ENCODE results near the gene SLC7A1.

The SLC7A1 gene

DNA sequence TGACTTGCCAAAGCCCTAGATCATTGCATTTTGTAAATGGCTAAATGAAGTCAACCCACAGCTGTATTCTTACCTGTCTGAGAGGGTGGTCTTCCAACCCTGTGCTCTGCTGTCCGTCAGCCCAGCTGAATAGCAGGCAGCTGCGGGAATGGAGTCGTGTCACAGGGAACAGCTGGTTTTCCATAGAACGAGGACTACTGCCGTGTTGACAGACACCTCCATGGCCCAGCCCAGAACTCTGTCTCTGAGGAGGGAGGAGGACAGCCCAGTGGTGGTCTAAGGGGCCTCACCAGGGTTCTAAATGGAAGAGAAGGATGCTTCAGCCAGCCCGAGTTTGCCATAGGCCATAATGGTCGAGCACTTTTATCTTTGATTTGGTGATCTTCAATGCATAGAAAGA is 110.7 kb downstream of the SLC7A1 start:
- no peak for DNase-seq

DNA sequence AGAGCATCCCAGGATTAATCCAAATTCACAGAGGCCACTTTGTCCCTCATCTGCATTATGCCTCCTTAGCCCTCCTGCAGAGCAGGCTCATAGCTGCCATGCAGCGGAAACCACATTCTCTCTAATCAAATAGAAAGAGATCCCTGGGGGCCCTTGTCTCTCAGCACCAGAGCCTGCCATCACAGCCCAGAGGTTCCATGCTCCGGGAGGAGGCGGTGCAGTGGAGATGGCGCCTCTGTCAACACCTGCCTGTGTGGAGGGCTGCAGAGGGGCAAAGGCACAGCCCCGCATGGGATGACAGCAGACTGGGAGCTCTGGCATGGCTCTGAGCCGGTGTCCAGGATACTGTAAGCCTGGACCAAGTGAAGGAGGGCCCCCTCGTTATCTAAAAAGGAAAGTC is 111.3 kb downstream of the SLC7A1 start:
- DNase-seq, result no peak

DNA sequence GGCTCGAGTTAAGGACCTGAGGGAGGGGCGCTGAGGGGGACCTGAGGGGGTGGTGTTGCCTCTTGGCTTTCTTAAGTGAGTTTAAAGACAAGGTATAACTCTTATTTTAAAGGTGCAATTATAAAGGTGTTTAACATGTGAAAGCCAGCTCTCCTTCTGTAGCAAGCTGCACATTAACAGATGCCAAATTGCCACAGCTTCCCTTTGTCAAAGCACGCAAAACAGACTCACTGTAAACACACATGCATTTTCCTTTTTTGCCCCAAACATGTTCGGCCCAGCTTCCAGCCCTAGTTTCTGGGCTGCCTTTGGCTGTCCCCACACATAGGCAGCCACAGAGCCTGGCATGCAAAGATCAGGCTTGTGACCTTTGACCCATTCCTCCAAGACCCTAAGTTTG is 111.9 kb downstream of the SLC7A1 start:
- no peak for DNase-seq

DNA sequence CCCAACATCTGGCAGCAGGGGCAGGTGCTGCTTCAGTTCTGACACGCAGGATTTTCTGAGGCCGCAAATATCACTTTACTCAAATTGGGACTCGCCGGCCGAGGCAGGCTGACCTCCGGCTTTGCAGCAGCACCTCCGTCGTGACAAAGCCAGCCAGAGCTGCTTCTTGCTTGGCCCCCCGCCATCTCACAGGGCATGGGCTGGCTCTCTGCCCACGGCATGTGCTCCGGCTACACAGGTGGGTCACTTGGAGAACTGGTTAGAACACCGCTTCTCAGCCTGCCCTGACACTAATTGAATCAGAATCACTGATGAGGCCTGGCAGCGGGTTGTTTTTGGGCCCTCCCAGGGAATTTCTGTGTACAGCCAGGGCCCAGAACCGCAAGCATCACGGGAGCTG is 112.3 kb downstream of the SLC7A1 start:
- DNase-seq, result peak; percentile 63

DNA sequence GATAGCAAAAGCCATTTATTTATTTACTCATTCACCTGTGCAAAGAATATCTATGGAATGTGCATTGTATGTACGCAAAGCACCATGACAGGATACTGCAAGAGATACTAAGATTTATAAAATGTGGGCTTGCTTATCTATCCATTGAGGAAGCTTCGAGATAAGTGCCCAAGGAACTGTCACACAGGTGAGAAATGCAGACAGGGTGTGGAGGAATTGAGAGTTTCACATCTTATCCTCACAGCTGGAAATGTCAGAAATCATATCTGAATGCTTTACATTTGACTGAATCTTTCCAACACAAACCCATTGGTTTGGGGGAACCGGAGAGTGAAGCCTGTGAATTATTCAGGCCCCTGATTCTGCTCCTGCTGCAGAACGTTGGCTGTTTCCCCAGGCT is 113.0 kb downstream of the SLC7A1 start:
- no peak for DNase-seq

DNA sequence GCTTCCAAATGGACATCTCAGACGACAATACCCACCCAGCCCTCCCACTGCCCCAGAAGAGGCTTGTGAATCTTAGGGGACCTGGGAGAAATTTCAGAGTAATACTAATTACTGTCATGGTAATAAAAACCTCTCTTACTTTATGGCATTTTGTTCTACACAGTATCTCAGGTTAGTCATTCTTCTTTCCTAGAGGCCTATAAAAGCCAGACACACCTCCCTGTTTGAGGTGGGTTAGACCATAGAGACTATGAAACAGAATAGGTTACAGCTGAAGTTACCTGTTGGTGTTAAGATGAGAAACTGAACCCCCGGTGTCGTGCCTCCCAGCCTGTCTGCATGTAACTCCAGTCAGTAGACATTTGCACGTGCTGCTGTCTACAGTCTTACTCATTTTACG is 113.9 kb downstream of the SLC7A1 start:
- DNase-seq, result no peak

DNA sequence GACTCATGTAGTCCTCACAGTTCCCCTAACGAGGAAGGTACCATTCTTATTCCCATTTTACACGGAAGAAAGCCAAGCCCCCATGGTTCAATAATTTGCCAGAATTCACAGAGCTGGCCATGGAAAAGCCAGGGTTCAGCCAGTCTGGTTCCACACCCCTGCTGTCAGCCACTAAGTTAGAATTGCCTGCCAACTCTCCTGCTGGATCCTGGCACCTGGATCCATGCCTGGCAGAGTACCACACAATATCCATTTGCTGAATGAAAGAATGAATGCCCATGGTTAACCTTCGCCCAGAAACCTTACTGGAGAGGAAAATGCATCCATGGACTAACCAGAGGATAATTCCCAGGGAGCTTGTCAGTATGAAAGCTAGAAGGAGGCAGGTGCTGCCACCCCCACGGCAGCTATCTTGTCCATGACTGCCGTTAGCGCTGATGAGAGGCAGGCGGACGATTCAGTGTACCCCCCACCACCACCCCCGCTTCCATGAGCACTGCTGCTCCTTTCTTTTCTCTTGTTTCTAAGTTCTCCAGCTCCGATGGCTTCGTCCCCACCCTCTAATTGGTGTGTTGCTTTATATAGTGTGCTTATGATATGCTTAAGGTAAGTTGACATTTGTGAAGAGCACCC is 114.5 kb downstream of the SLC7A1 start:
- DNase-seq, result no peak

DNA sequence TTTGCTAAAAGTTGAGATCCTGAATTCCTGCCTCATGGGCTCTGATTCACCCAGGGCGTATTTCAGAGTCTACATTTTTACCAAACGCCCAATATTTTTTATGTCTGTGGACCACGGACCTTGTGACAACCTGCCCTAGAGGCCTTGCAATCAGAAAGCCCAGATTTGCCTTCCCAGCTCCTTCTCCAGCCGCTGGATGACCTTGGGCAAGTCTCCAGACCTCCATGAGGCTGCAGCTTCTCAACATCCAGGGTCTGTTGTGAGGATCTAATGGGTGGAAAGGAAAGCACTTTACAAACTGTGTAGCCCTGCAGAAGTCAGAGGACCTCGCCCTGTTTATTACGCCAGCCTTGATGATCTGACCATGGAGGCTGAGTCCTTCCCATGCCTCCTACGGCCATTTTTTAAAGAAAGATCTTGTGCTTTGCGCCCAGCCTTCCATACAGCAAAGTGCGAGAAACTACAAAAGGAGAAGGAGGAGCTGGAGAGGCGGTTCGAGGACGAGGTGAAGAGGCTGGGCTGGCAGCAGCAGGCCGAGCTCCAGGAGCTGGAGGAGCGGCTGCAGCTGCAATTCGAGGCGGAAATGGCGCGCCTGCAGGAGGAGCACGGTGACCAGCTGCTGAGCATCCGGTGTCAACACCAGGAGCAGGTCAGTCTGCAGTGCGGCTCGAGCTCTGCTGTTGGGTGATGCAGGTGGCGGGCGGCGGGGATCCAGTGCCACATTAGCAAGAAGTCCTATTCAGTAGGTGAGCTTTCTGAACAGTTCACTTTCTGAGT is 115.6 kb downstream of the SLC7A1 start:
- DNase-seq, result no peak

DNA sequence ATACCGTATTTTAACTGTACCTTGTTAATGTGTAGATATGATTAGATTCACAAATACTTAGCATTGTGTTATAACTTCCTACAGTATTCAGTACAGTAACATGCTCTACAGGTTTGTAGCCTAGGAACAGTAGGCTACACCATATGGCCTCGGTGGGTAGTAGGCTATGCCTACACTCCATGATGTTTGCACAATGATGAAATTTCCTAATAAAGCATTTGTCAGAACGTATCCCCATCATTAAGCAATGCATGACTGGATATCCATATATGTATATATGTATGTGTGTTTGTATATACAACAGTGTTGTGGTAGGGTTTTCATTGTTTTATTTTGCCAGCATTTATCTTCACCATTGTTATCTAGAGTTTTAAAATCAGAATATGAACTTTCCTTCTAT is 119.4 kb downstream of the SLC7A1 start:
- no peak for DNase-seq

DNA sequence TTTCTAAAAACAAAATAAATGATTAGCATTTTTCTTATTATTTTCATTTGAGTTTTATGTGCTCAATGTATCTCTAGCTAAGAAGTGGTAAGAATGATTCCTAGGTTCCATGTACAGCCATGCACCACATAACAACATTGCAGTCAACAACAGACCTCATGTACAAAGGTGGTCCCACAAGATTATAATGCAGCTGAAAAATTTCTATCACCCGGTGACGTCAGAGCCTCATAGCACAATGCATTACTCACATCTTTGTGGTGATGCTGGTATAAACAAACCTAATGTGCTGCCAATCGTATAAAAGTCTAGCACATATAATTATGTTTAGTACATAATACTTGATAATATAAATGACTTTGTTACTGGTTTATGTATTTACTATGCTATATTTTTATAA is 120.5 kb downstream of the SLC7A1 start:
- DNase-seq, result no peak

DNA sequence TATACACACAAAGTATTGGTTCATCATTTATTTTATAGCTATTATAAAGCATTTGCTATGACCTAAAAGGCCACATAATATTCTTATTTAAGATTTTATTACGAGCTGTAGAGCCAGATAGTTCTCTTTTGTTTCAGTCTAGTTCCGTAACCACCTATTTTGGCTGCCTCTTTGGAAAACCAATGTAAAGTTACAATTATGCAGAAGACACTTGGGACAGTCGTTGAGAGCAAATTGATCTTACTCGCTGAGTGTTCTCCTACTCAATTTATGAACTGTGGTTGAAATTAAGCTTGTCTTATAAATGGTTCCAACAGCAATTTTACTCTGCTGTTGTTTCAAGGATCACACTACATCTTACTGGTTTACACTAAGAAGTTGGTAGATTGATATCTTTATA is 122.3 kb downstream of the SLC7A1 start:
- no peak for DNase-seq

DNA sequence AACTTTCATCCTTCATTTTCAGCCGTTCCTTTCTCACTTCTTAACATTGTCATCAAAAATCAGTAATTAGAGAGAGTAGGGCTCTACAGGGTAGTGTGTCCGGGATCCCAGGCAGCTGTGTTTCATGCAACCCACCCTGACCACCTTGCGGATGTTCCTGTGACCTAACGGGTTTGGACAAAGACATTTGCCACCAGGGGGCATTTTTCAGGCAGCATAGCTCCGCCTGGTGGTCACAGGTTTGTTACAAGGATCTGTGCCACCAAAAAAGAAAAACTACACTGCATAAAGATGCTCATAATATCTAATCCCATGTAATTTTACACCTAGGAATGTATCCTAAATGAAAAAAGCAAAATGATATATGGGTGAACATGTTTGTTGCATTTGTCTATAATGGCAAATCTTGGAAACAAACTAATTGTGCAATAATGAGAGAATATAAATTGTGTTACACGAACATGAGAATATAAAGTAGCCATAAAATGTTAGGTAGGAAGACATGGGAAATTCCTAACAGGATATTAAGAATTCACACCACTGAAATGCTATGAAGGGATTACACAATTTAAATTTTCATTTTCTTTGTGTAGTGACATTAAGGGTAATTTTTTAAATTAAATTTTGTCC is 123.0 kb downstream of the SLC7A1 start:
- DNase-seq, result peak; percentile 3

DNA sequence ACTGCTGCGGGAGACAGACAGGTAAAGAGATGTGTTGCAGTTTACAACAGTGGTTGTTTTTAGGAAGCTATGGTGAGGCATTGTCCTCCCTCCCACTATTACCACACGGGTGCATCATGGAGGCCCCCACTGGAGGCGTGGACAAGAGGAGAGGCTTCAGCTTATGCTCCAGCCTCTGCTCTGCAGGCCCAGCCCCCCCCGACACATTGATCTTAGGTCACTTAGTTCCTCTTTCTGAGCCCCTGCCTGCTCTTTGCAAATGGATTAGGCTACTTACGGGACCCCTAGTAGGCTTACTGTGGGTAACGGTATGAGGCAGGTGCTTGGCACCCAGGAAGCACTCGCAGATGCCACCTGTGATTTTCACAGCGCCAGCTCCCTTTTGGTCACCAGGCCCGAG is 123.9 kb downstream of the SLC7A1 start:
- DNase-seq, result no peak

DNA sequence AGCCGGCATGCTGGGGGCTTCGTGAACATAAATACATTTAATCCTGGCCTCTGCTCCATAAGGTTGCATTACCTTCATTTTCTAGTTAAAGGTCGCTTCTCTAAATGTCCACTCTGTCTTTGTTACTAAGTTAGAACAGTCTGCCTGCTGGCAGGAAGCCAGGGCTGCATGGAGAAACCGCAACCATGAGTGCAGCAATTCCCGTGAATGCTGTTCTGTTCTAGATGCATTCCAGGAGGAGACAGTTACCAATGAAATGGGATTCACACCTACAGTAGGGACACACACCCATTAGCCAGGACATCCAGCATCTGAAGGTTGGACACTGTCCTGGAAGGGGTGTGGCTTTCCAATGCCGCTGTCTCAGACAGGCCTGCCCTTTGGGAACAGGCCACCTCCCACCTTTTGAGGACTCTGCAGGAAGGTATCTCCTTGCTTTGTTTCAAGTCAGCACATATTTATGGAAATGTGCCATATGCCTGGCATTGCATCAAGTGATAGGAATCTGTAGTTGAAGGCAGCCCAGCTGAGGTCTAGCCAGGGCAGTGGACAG is 129.7 kb downstream of the SLC7A1 start:
- DNase-seq, result no peak

DNA sequence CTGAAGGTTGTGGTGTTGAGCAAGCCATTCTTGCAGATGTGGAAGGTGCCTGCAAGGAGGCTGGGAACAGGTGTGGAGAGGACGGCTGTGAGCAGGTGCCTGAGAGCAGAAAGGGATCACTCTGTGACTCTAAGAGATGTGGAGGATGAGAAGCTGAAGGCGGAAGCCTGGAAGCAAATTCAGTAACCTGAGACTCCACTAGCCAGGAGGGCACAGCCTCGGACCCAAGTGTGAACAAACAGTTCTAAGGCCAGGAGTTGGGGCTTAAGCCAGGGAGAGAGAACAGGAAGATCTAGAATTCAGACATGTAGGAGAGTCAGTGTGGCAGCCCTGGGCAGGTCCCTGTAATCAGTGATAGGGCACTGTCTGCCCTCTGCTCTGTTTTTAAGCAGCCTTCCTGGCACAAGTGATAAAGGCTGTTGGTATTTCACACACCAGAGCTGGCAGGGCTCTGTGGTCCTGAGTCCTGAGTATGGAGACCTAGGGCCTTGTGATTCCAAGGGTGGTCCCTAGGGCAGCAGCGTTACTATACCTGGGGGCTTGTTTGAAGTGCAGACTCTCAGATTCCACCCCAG is 131.3 kb downstream of the SLC7A1 start:
- no peak for DNase-seq

DNA sequence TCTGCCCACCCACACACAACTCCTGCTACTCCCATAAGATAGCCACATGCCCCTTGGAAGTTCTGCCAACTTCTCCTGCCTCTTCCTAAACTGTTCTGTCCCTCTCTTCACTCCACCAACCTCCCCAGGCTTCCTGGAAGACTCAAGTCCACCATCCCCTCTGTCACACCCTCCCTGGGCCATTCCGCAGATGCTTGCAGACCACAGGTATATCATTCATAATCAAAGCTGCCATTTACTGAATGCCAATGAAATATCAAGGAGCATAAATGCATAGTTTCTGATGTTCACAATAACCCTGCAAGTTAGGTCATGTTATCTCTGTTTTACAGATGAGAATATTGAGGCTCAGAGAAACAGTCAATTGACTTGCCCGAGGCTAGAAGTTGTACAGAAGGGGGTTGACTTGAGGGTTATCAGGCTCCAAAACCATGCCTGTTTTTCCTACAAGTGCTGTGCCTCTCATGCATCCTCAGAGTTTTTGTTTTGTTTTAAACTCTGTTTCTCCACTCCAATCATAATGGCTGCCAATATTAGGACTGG is 135.6 kb downstream of the SLC7A1 start:
- DNase-seq, result no peak

All from NCI-H1105 (cell line).